Stimulated activated CD4-positive, alpha-beta T cell treated with anti-CD3 and anti-CD28 coated beads, Interleukin-2, amount 100 ng/mL, for 4 hours (primary cell): ENCODE results near the gene IDI1.
"Not testable (repeated sequence)": the region's sequence is repeated elsewhere in the genome, so short reads cannot be mapped to it uniquely, and the experiment has no call there.

Experiments
- DNase-seq: peaks from one replicate; pipeline ENCODE4 v3.0.0-alpha.2; 2020; ENCODE audit warnings: low read depth

IDI1 gene

DNA sequence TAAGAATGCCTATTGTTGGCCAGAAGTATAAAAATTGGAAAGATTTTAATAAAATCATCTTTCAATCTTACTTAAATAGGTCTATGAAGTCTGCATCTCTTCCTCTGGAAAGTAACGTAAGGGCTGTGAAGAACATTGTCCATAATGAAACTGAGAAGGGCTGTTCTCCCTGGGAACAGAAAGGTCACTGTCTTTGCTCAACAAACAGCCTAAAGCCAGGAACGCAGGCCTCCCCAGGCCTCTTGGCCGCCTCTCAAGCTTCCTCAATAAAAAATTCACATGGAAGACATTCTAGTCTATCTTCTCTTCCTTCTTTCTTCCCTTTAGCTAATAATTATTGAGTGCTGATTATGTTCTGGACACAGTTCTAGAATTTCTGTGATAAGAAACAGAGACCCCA is 14.2 kb downstream of the IDI1 start:
- DNase-seq: no peak

DNA sequence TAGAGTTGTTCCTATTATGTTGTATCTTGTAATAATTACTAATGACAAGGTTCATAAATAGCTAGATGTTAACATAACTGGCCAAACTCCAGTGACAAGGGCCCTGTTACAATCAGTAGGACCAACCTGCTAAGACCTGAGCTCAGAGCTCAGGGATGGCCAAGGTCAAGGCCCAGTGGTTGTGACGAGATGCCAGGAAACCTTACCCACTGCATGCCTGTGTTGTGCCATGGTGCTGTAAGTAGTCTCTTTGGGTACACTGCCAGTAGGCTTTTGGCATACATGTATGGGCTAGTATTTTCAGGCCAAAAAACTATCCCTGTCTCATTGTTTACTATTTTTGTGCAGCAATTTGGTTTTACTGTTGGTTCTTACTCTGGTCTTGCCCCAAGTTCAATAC is 15.3 kb downstream of the IDI1 start:
- no peak for DNase-seq

DNA sequence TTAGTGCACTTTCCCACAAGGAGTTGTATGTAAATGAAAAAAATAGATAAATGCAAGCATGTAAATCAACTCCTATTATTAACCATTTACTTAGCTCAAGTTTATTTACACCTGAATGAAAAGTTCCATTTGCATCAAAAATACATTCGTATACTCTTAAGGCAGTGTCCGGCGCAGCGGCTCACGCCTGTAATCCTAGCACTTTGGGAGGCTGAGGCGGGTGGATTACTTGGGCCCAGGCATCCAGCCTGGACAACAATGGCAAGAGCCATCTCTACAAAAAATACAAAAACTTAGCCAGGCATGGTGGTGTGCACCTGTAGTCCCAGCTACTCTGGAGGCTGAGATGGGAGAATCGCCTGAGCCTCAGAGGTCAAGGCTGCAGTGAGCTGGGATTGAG is 19.1 kb downstream of the IDI1 start:
- DNase-seq: no peak

DNA sequence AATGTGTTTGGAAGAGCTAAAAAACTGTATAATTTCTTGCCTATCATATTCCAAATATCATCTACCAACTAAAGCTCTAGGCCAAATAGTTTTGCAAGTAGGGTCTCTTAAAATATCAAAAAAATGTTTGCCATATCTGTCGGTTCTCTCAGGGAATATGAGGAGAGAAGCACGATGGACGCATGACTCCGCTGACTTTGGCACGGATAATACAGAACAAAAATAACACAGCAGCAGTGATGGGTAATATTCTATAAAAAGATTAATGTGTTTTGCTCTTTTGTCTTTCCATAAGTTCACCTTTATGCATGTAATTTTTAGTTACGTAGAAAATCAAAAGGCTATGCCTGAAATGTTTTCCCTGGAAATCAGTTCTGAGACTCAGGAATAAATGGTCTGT is 22.3 kb downstream of the IDI1 start:
- no peak for DNase-seq

DNA sequence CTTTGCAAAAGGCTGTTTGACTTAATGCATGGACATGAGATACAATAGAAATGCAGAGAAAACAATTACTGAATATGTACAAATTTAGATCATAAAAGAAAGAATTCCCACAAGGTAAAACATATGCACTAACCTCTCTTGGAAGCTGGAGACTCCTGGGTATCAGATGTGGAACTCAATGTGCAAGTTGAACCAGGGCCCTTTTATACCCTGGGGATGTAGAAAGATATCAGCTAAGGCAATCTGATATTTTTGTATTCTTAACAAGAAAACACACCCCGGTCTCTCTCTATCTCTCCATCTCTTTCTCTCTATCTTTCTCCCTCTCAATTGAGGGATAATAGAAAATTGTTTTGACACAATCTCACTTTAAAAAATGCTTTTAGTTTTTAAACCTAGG is 23.2 kb downstream of the IDI1 start, which contains the start of gene IDI2:
TSS of gene IDI2 (minus strand) at position 177 of the 400 bp plus-strand sequence. CDS start 1,136 bp downstream, outside the sequence.
- no peak for DNase-seq

DNA sequence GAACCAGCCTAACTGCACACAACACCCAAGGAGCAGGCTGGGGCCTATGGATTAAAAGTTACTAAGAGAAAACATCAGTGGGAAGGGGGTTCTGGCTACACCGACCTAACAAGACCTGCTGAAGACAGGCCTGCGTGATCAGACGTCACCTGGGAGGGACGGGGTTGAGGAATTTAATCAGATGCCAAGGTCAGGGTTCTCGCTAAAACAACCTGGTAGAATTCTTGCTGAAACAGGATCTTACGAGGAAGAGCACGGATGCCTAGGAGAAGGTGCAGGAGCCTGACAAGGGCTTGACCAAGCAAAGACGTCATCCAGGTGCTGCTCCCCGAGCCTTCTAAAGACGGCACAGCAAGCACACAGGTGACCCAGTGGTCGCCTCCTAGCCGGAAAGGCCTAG is 24.8 kb downstream of the IDI1 start:
- DNase-seq: no peak

DNA sequence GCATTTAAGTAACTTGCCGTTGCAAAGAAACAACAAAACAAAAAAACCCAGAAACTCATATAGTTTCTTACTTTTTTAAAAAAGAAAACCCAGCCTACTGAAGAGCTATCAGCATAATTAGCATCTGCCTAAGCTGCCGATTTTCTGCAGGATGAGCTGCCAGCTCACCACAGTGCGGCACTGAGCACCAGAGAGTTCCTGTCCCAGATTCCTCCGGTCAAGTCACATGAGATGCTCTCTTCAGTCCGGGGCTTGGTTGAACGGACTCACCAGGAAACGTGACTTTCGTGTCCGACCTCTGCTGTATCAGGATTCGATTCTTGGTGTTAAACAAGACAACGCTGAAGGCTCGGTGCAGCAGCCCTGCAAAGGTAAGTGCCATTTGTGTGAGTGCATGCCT is 26.5 kb downstream of the IDI1 start:
- DNase-seq: no peak

DNA sequence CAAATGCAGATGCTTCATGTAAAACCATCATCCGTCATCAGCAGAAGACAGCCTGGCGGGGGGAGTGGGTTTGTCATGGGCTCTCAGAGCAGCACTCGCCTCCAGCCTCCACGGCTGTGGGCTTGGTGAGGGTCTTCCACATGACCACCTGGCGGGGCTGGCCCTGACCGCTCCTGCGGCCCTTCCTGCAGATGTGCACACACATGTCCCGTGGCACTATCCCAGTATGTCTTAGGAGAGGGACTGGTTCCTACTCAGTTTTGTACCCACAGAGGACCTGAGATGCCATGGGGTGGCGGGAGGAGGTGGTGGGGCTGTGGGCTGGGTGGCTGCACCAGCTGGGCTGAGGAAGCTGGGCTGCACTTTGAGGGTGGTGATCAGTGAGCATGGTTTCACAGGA is 28.0 kb downstream of the IDI1 start:
- DNase-seq: no peak

DNA sequence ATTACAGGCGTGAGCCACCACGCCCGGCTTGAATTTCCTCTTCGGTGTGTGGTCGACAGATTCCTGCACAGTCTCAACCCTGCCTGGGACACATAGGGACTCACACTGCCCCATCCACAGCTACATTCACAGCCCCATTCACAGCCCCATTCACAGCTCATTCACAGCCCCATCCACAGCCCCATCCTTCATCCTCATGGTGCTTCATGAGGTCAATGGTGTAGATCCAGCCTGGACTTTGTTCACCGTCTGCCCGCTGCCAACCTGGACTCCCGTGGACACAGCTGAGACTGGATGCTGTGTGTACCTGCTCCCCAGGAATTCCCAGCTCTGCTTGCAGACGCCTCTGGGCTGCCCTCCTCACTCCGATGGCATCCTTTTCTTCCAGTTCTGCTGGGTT is 28.5 kb downstream of the IDI1 start:
- no peak for DNase-seq

DNA sequence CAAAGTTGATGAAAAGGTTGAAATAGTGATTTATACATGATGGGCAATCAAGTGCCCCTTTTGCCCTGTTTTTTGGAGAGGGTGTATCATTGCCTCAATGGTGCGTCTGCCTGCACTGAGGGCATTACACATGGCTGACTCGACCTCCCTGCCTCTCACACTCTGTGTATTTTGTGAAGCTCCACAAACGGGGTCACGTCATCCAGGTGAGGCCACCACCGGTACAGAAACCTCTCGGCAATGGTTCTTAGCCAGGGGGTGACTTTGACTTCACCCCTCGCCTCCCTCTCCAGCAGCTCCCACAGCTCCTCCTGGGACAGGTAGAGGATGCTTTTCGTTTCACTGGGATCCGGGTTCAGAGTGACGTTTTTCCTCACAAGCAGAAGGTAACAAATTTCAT is 29.6 kb downstream of the IDI1 start:
- no peak for DNase-seq

DNA sequence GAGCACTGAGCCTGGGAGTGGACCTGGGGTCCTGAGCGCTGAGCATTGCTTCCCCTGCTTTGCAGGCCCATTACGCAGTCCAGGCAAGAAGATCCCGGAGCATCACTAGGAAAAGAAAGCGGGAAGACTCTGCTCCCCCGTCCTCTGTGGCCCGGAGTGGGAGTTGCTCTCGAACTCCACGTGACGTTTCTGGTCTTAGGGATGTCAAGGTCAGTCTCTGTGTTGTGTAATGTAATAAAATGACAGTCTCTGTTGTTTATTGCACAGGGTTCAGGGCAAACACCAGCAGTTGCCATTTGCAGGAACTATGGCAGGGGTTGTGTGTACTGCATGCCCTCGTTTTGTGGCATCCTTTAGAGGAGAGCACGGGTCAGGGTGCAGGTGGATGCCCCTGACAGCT is 33.2 kb downstream of the IDI1 start:
- no peak for DNase-seq

DNA sequence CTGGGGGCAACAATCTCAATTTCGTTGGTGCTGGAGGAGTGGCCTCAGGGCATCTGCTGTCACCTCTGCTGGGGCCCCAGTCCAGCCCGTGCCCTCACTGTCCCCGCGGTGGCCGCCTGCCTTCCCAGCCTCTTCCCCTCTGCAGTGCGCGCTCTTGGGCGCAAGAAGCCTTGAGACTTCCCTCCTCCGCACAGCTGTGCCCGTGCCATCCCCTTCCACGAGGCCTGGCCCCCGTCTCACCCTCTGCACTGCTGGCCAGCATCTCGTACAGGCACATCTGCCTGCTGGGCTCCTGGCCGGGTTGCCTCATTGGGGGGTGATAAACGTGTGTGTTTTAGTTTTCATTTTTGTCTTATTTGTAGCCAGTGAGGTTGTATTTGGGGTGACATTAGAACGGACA is 37.2 kb downstream of the IDI1 start:
- no peak for DNase-seq

DNA sequence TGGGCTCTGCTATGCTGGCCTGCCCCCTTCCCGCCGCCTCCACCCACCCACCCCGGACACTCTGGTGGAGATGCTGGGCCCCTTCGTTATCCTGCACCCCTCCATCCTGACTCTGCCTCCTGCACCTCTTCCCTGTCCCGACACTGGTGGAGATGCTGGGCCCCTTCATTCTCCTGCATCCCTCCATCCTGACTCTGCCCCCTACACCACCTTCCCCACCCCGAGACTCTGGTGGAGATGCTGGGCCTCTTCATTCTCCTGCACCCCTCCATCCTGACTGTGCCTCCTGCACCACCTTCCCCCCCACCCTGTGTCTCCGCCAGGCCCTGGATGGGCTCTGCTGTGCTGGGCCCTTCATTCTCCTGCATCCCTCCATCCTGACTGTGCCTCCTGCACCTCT is 38.2 kb downstream of the IDI1 start:
- no peak for DNase-seq

DNA sequence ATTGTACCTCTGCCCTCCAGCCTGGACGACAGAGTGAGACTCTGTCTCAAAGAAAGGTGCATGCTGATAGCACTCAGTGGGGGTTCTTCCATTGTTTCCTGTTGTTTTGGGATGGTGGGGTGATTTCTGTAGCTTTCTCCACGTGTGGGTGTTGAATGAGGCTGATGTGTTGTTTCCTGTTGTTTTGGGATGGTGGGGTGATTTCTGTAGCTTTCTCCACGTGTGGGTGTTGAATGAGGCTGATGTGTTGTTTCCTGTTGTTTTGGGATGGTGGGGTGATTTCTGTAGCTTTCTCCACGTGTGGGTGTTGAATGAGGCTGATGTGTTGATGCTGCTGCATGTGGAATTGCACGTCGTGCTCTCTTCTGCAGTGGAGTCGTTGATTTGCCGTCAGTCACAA is 39.0 kb downstream of the IDI1 start:
- not testable (repeated sequence) for DNase-seq

DNA sequence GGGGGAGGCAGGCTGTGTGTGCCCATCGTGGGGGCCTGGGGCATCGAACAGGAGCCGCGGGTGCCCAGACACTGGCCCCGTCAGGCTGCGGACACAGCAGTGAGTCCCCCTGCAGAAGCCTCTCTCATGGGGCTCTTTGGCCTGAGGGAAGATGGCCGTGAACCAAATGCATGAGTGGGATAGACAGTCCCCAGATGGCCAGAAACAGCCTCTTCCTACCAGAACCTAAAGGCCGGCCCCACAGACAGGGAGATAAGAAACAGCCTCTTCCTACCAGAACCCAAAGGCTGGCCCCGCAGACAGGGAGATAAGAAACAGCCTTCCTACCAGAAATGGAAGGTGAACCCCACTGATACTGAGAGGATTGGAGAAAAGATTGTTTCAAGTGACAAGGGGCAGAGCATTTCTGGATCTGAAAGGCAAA is 39.8 kb downstream of the IDI1 start:
- DNase-seq: no peak

DNA sequence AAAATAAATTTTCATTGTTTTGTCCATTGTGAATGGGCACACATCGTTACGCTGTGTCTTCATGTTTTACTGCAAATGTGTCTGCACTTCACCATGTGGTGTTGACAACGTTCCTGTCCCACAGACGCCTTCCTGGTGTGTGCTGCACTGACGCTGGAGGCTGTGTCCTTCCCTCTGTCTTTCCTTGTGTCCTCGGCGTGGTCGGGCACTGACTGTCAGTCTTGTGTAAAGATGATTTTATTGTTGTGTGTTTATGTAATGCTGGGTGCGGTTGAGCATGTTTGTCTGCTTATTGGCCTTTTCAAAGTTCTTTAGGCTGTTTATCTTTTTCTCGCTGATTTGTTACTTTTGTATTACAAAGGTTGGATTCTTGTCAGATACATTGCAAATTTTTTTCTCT is 41.3 kb downstream of the IDI1 start:
- no peak for DNase-seq

DNA sequence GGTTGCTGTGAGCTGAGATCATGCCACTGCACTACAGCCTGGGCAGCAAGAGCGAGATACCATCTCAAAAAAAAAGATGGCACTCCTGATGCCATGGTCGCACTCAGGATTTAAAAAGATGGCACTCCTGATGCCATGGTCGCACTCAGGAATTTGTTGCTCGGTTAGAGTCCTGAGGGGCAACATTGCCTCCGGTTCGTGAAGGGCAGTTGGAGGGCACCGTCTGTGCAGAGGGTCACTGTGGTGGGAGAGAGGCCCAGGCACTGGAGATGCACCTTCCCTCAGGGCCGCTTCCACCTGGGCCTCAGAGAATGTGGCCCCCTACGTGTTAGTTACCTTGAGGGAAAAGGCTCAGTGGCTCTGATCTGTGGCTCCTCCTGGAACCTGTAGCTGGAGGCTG is 42.3 kb downstream of the IDI1 start:
- no peak for DNase-seq

DNA sequence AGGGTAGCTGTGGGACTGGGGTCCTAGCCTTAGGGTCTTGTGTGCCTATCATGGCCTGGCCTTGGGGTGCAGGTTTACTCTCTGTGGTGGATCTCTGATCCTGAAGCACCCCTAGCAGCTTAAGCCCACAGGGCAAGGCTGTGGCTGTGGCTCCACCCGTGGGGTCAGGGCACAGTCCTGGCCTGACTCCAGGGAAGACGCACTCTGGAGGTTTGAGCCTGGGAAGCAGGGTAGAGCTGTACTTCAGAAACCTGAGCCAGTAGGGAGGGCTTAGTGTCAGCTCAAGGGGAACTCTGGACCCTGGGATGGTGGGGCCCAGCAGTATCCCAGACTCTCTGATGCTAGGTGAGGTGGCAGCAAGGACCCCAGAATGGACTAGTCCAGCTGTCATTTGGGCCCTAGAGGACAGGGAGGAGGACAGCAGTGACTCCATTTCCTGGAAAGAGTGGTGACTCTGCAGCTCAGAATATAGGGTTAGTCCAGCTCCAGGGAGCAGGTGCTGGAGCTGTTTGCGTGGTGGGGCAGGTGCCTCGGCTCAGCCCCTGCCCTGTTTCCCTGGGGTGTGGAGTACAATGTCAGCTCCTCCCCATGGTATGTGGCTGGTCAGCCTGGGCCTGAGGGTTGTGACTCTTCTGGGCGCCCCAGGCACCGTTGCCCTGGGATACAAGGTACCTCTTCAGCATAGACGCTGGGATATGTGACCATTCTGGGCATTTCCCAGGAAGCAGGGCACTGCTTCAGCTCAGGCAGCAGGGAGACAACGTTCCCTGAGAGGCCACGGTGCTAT is 44.8 kb downstream of the IDI1 start:
- no peak for DNase-seq

DNA sequence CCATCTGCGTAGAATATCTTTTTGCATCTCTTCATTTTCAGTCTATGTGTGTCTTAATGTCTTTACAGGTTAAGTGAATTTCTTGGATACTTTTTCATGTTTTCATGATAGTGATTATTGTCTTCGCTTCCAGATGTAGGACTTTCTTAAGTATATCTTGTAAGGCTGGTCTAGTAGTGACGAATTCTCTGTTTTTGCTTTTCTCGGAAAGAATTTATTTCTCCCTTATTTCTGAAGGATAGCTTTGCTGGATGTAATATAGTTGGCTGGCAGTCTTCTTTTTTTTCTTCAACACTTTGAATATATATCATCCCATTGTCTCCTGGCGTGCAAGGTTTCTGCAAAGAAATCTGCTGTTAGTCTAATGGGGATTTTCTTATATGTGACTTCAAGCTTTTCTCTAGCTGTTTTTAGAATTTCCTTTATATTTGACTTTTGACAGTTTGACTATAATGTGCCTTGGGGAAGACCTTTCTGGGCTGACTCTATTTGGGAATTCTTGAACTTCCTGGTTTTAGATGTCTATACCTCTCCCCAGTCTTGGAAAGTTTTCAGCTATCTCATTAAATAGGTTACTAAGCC is 46.4 kb downstream of the IDI1 start:
- no peak for DNase-seq

DNA sequence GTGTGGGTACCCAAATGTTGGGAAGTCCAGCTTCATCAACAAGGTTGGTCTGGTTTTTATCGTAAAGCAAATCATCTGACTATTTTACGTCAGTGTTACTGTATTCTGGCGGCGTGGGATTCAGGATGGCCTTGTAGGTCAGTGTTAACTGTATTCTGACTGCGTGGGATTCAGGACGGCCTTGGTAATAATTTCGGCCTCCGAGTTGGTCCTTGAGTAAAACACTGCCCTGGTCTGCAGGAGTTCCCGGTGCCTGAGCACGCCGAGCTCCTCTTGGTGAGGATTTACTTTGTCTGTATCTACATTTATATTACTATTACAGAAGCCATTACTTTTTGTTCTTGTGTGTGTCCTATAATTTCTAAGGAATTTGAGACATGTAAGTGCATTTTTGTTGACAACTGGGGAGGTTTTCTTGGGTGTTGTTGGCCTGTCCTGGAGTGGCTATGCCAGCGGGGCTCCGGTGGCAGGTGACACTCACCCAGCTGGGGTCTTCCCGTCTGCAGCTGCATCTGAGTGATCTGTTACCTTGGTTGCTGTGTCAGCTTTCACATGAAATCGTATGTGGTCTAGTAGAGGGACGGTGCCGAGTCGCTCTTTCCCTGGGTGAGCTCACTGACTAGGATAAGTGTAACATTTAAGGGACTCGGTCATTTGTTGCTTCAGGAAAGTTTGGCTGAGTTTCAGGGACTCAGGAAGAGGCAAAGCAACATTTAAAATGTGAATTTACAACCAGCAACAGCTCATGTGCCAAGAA is 51.5 kb downstream of the IDI1 start:
- DNase-seq: no peak

DNA sequence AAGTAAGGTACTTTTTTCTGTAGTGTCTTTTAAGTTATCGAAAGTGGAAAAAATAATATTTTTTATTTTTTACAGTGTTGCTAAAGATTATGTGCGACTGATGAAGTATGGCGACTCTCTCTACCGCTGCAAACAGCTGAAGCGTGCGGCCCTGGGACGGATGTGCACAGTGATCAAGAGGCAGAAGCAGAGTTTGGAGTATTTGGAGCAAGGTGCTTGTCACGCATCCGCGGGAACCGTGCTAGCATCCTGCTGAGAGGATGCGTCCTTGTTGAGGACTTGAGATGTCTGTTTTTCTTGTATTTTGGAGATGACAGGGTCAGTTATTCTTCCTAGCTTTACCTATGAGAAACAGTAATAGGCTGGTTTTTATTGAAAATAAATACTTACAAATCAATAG is 52.9 kb downstream of the IDI1 start:
- no peak for DNase-seq

DNA sequence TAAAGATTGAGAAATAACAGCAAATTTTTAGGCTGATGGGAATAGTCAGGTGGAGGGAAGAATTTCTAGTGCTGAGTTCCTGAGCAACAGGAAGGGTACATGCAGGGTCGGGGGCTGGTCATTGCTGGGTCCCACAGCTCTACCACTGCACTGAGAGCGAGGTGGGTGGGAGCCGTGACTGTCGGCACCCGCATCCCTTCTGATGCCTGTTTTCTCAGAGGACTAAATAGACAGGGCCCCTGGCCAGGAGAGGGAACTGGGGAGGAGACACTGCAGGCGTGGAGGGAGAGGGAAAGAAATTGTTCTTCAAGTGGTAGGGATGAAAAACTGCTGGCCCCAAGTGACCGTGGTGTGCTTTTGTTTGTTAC is 53.4 kb downstream of the IDI1 start:
- DNase-seq: no peak

DNA sequence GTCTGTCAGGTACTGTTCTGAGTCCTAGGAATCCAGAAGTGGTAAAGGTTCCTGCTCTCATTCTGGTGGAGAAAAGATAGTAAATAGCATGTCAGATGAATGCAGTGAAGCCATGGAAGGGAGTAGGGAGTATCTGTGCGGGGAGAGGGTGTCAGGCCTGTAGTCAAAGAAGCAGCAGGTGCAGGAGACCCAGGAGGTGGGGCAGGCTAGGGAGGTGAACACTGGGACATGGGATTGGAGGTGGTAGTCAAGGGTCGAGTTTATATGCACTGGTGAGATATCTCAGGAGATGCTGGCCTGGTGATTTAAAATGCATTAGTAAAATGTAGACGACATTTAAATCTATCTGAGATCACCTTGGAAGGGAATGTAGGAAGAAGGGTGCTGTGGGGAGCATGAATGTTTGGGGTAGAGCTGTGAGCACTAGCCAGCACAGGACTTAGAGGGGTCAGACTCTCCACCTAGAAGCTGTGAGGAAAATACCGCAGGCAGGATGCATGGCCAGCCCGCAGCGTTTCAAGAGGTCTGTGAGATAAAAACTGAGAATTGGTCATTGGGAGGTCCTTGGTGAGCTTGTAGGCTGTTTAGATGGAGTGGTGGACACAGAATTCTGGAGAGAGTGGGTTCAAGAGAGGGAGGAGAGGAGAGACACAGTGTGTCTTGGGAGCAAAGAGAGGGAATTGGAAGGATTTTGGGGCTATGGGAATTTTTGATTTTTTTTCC is 53.9 kb downstream of the IDI1 start:
- DNase-seq: no peak
